Trophoblast cell (in vitro differentiated cells and primary cell): ENCODE data around the gene CADM1.

Experiments used
- DNase-seq, 2 donors: peaks; one replicate each; pipeline ENCODE4 v3.0.0-alpha.2; 2016
- H2AFZ ChIP-seq: 2 replicates; pipeline ENCODE4 v1.6.1; 2013; ENCODE audit warnings: low read length, moderate library complexity, mild to moderate bottlenecking; ENCODE audit not compliant: insufficient read depth, poor library complexity
- H2AK5ac ChIP-seq: 2 replicates; pipeline ENCODE4 v1.6.1; 2013; ENCODE audit warnings: mild to moderate bottlenecking, low read length
- H2BK120ac ChIP-seq: 2 replicates; pipeline ENCODE4 v1.6.1; 2013; ENCODE audit warnings: low read length, mild to moderate bottlenecking, moderate library complexity; ENCODE audit not compliant: insufficient read depth, poor library complexity
- H2BK12ac ChIP-seq: 2 replicates; pipeline ENCODE4 v1.6.1; 2013; ENCODE audit warnings: mild to moderate bottlenecking, low read length, moderate library complexity
- H2BK5ac ChIP-seq: 2 replicates; pipeline ENCODE4 v1.6.1; 2013; ENCODE audit warnings: low read length, low read depth, moderate library complexity, mild to moderate bottlenecking; ENCODE audit not compliant: poor library complexity
- H3K14ac ChIP-seq: 2 replicates; pipeline ENCODE4 v1.6.1; 2013; ENCODE audit warnings: mild to moderate bottlenecking, low read length
- H3K18ac ChIP-seq: 2 replicates; pipeline ENCODE4 v1.6.1; 2013; ENCODE audit warnings: mild to moderate bottlenecking, low read length
- H3K23ac ChIP-seq: 2 replicates; pipeline ENCODE4 v1.6.1; 2013; ENCODE audit warnings: low read length
- H3K27ac ChIP-seq: 2 replicates; pipeline ENCODE4 v1.5.1; 2013; ENCODE audit warnings: low read depth, mild to moderate bottlenecking, inconsistent platforms, low read length, moderate library complexity
- H3K27me3 ChIP-seq: 2 replicates; pipeline ENCODE4 v1.6.1; 2013; ENCODE audit warnings: inconsistent platforms, mild to moderate bottlenecking, low read length, moderate library complexity; ENCODE audit not compliant: insufficient read depth
- H3K36me3 ChIP-seq, 2 experiments: 1 replicate in 1 of 2; 2 replicates in 1 of 2; pipeline ENCODE4 v1.6.1; 2013; ENCODE audit warnings: low read length in 2 of 2, mild to moderate bottlenecking in 2 of 2, moderate library complexity in 1 of 2; ENCODE audit not compliant: insufficient read depth in 2 of 2, control insufficient read depth in 1 of 2
- H3K4ac ChIP-seq: 2 replicates; pipeline ENCODE4 v1.6.1; 2013; ENCODE audit warnings: low read depth, mild to moderate bottlenecking, low read length, moderate library complexity
- H3K4me1 ChIP-seq, 2 experiments: 1 replicate in 1 of 2; 2 replicates in 1 of 2; pipeline ENCODE4 v1.6.1; 2013; ENCODE audit warnings: low read length in 2 of 2, mild to moderate bottlenecking in 2 of 2, moderate library complexity in 1 of 2; ENCODE audit not compliant: insufficient read depth in 2 of 2, control insufficient read depth in 1 of 2
- H3K4me2 ChIP-seq: 2 replicates; pipeline ENCODE4 v1.6.1; 2013; ENCODE audit warnings: inconsistent platforms, mild to moderate bottlenecking, low read length, moderate library complexity
- H3K4me3 ChIP-seq: 2 replicates; pipeline ENCODE4 v1.5.1; 2013; ENCODE audit warnings: mild to moderate bottlenecking, low read depth, low read length, inconsistent platforms
- H3K79me1 ChIP-seq: one replicate; pipeline ENCODE4 v1.6.1; 2013; ENCODE audit warnings: low read length
- H3K79me2 ChIP-seq: 2 replicates; pipeline ENCODE4 v1.6.1; 2013; ENCODE audit warnings: low read length, mild to moderate bottlenecking; ENCODE audit not compliant: control insufficient read depth, insufficient read depth, poor library complexity
- H3K9ac ChIP-seq: 2 replicates; pipeline ENCODE4 v1.6.1; 2013; ENCODE audit warnings: mild to moderate bottlenecking, low read length
- H3K9me3 ChIP-seq: 2 replicates; pipeline ENCODE4 v1.6.1; 2013; ENCODE audit warnings: low read depth, mild to moderate bottlenecking, control low read depth, inconsistent platforms, low read length; ENCODE audit not compliant: insufficient read depth
- H4K12ac ChIP-seq: 2 replicates; pipeline ENCODE4 v1.6.1; 2013; ENCODE audit warnings: low read depth, mild to moderate bottlenecking, low read length, moderate library complexity
- H4K8ac ChIP-seq: 2 replicates; pipeline ENCODE4 v1.6.1; 2013; ENCODE audit warnings: low read depth, mild to moderate bottlenecking, low read length, moderate library complexity
- H4K91ac ChIP-seq: one replicate; pipeline ENCODE4 v1.6.1; 2013; ENCODE audit warnings: low read depth, mild to moderate bottlenecking, low read length, moderate library complexity
- WGBS: extraction: QIAGEN DNeasy Blood & Tissue Kit; methylation state at CpG from one replicate; pipeline ENCODE4 v1.1.7; 2013; ENCODE audit warnings: missing lambda C conversion rate; ENCODE audit not compliant: insufficient read length, insufficient coverage; ENCODE audit errors: extremely low coverage; 5-methylcytosine and 5-hydroxymethylcytosine counted together

CADM1 gene

DNA sequence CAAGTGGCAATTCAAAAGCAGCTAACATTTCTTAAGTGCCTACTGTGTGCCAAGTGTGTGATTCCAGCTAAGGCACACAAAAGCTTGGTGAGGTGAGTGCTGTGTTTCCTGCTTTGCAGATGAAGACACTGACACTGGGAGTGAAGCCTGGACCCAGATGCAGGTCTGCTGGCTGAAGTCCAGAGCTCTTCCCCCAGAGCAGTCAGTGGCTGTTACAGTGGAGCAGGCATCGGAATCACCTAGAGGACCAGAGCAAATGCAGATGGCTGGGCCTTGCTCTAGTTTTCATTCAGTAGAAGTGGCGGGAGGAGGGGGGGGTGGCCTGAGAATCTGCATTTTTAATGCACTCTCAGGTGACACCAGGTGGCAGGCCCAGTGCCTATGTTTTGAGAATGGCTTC is 342.3 kb downstream of the CADM1 start:
- Histone ChIP-seq H3K9me3 (peaks cover 2% of the 10 kb centered on the region), H3K9ac (no peak overlapping the region), H2AK5ac (no peak overlapping the region), H3K18ac (no peak overlapping the region), H2BK120ac (no peak overlapping the region), H4K12ac (no peak overlapping the region), H3K14ac (no peak overlapping the region), H2BK5ac (no peak overlapping the region), H2AFZ (no peak overlapping the region), H4K8ac (no peak overlapping the region), H3K4me2 (no peak overlapping the region), H3K27me3 (no peaks in the 10 kb centered on the region), H3K4ac (no peak overlapping the region), H4K91ac (no peak overlapping the region), H3K23ac (no peak overlapping the region), H2BK12ac (no peak overlapping the region), H3K36me3 (no peaks in the 10 kb centered on the region), H3K27ac (no peak overlapping the region), H3K4me3 (no peak overlapping the region), H3K4me1 (peaks cover 3 to 4% of the 10 kb centered on the region in 2 experiments), H3K79me2 (no peaks in the 10 kb centered on the region), H3K79me1 (no peaks in the 10 kb centered on the region)
- DNase-seq, result no peak
- no CpG with 5 or more reads among the region's 2 CpGs for WGBS

- no peak overlapping the region for H3K4ac ChIP-seq
- H3K9me3 ChIP-seq, result peaks cover 2% of the 10 kb centered on the region
- H3K14ac ChIP-seq, result no peak overlapping the region
- H3K79me2 ChIP-seq, result no peaks in the 10 kb centered on the region
- no peak overlapping the region for H3K18ac ChIP-seq
- H4K12ac ChIP-seq, result no peak overlapping the region
- no peak overlapping the region for H2BK12ac ChIP-seq
- no peaks in the 10 kb centered on the region for H3K36me3 ChIP-seq
- no peak overlapping the region for H3K23ac ChIP-seq
- no peak overlapping the region for H2BK5ac ChIP-seq
- WGBS, result no CpG with 5 or more reads among the region's 9 CpGs
- no peak overlapping the region for H3K4me3 ChIP-seq
- H4K8ac ChIP-seq, result no peak overlapping the region
- no peak overlapping the region for H3K4me2 ChIP-seq
- DNase-seq, result no peak
- H2AK5ac ChIP-seq, result no peak overlapping the region
- H2BK120ac ChIP-seq, result no peak overlapping the region
- no peak overlapping the region for H4K91ac ChIP-seq
- no peak overlapping the region for H3K9ac ChIP-seq
- no peak overlapping the region for H3K27ac ChIP-seq
- no peaks in the 10 kb centered on the region for H3K79me1 ChIP-seq
- no peaks in the 10 kb centered on the region for H3K27me3 ChIP-seq
- H3K4me1 ChIP-seq, result no peaks in the 10 kb centered on the region
- no peak overlapping the region for H2AFZ ChIP-seq
These were observed 345.0 kb downstream of the CADM1 start for GRCh38 chr11:115159207-115159606.

DNA sequence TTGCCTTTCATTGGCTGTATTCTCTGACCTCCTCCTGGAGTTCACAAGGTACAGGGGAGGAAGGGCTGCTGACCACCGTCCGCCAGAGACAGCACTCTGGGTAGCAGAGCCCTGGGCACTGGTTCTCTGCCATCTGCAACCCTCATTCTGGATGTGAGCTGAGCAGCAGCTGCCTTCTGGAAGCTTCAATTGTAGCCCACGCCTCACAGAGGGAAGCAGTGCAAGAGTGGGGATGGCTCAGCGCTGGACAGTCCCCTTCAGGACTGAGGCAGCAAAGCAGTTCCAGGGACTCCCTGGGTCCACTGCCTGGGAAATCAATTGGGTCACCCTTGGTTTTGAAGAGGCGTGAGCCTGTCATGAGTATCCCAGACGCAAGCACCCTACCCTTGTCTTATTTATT is 346.2 kb downstream of the CADM1 start:
- Histone ChIP-seq H4K12ac (no peak overlapping the region), H3K4me3 (no peak overlapping the region), H2BK5ac (no peak overlapping the region), H3K14ac (no peak overlapping the region), H3K4me2 (no peak overlapping the region), H3K18ac (no peak overlapping the region), H3K36me3 (no peaks in the 10 kb centered on the region), H3K27me3 (no peaks in the 10 kb centered on the region), H3K9me3 (peaks cover 2% of the 10 kb centered on the region), H4K91ac (no peak overlapping the region), H3K4me1 (no peaks in the 10 kb centered on the region), H3K27ac (no peak overlapping the region), H2BK12ac (no peak overlapping the region), H2BK120ac (no peak overlapping the region), H4K8ac (no peak overlapping the region), H3K79me2 (no peaks in the 10 kb centered on the region), H3K9ac (no peak overlapping the region), H2AFZ (no peak overlapping the region), H3K4ac (no peak overlapping the region), H3K23ac (no peak overlapping the region), H3K79me1 (no peaks in the 10 kb centered on the region), H2AK5ac (no peak overlapping the region)
- no CpG with 5 or more reads among the region's 6 CpGs for WGBS
- no peak for DNase-seq

DNA sequence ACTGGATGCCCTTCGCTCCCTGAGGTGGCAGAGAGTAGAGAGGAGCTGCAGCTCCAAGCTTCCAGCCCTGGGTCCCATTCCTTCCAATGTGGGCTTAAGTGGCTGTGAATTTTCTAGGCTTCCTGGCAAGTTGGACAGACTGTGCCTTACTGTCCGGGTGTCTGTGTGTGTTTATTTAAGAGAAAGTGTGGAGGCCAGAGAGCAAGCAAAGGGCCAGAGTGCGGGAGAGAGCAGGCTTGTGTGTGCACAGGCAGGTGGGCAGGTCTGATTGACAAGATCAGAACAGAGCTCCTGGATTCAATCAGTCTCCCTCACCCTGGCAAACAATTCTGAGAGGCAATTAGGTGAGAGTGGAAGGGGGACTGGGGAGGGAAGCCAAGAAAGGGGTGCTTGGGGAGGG is 347.0 kb downstream of the CADM1 start:
- no peak overlapping the region for H2AK5ac ChIP-seq
- H4K91ac ChIP-seq, result no peak overlapping the region
- no peak overlapping the region for H2AFZ ChIP-seq
- WGBS, result no CpG with 5 or more reads among the region's 3 CpGs
- H3K79me2 ChIP-seq, result no peaks in the 10 kb centered on the region
- H4K8ac ChIP-seq, result no peak overlapping the region
- peaks cover 2% of the 10 kb centered on the region for H3K9me3 ChIP-seq
- H3K36me3 ChIP-seq, result no peaks in the 10 kb centered on the region
- H3K9ac ChIP-seq, result no peak overlapping the region
- no peak overlapping the region for H3K4me3 ChIP-seq
- no peak overlapping the region for H4K12ac ChIP-seq
- H2BK120ac ChIP-seq, result no peak overlapping the region
- DNase-seq, result no peak
- H3K79me1 ChIP-seq, result no peaks in the 10 kb centered on the region
- no peaks in the 10 kb centered on the region for H3K27me3 ChIP-seq
- H2BK5ac ChIP-seq, result no peak overlapping the region
- H3K4ac ChIP-seq, result no peak overlapping the region
- no peak overlapping the region for H2BK12ac ChIP-seq
- H3K18ac ChIP-seq, result no peak overlapping the region
- no peak overlapping the region for H3K4me2 ChIP-seq
- no peaks in the 10 kb centered on the region for H3K4me1 ChIP-seq
- no peak overlapping the region for H3K23ac ChIP-seq
- no peak overlapping the region for H3K14ac ChIP-seq
- H3K27ac ChIP-seq, result no peak overlapping the region
